H1 (cell line): ENCODE data around the gene MAGI2. TPM values are rescaled to one million over a fixed set of nuclear protein-coding genes. Genes with fewer than 3 reads are reported as not detected.

ENCODE experiments used
- CTCF ChIA-PET: fragments of 300-600 bp; sonication (Branson Sonifier 250); formaldehyde crosslinking; loops from one replicate; lab custom pipeline; 2021; ENCODE audit not compliant: partially characterized antibody; lab: Charles Lee
- POLR2A ChIA-PET: fragments of 300-600 bp; sonication (Branson Sonifier 250); formaldehyde crosslinking; loops from one replicate; lab custom pipeline; 2021; ENCODE audit warnings: inconsistent platforms; ENCODE audit not compliant: partially characterized antibody; lab: Charles Lee
- DNase-seq, 2 experiments: peaks; one replicate each; pipeline versions ENCODE4 v3.0.0 to v3.0.0-alpha.2; 2010 to 2022; ENCODE audit warnings: low spot score in 2 of 2, low read depth in 1 of 2, mixed read lengths in 1 of 2
- FAIRE-seq: peaks from 2 replicates; lab custom pipeline; 2011; peaks lifted over from hg19 to GRCh38; lab: Jason Lieb, UNC
- H2AFZ ChIP-seq: 2 replicates; pipeline ENCODE4 v1.8.1; 2012; ENCODE audit warnings: low read length, inconsistent platforms
- H2AK5ac ChIP-seq: 2 replicates; pipeline ENCODE4 v1.6.1; 2013; ENCODE audit warnings: low read depth, low read length
- H2BK120ac ChIP-seq: replicated peaks from 2 replicates; pipeline ENCODE3; 2013; ENCODE audit warnings: low read depth, low read length, inconsistent platforms
- H2BK12ac ChIP-seq: 2 replicates; pipeline ENCODE4 v1.6.1; 2013; ENCODE audit warnings: low read depth, low read length
- H2BK15ac ChIP-seq: 2 replicates; pipeline ENCODE4 v1.6.1; 2013; ENCODE audit warnings: low read length
- H2BK20ac ChIP-seq: 2 replicates; pipeline ENCODE4 v1.6.1; 2013; ENCODE audit warnings: low read length
- H2BK5ac ChIP-seq: 2 replicates; pipeline ENCODE4 v1.6.1; 2013; ENCODE audit warnings: low read depth, low read length
- H3K14ac ChIP-seq: 2 replicates; pipeline ENCODE4 v1.6.1; 2013; ENCODE audit warnings: inconsistent platforms; ENCODE audit not compliant: insufficient read length
- H3K18ac ChIP-seq: 2 replicates; pipeline ENCODE4 v1.6.1; 2013; ENCODE audit warnings: low read length; ENCODE audit errors: extremely low read depth
- H3K23ac ChIP-seq: 2 replicates; pipeline ENCODE4 v1.6.1; 2013; ENCODE audit warnings: inconsistent platforms; ENCODE audit not compliant: insufficient read length
- H3K23me2 ChIP-seq: 2 replicates; pipeline ENCODE4 v1.6.1; 2013; ENCODE audit warnings: low read depth, low read length
- H3K27ac ChIP-seq: 2 replicates; pipeline ENCODE4 v1.6.1; 2011; ENCODE audit warnings: low read depth, low read length, inconsistent platforms
- H3K27me3 ChIP-seq, 4 experiments: replicated peaks in 1 of 4; 1 replicate in 1 of 4; 2 replicates in 3 of 4; pipeline versions ENCODE4 v1.6.1 to v1.8.1; 2011 to 2013; ENCODE audit warnings: low read length in 3 of 4, mild to moderate bottlenecking in 3 of 4, inconsistent platforms in 2 of 4, mixed read lengths in 2 of 4, moderate library complexity in 1 of 4; ENCODE audit not compliant: control insufficient read depth in 3 of 4, insufficient read depth in 3 of 4; ENCODE audit errors: extremely low read depth in 1 of 4
- H3K36me3 ChIP-seq, 4 experiments: 2 replicates each; pipeline versions ENCODE4 v1.6.1 to v1.8.1; 2011 to 2013; ENCODE audit warnings: mild to moderate bottlenecking in 4 of 4, low read length in 3 of 4, moderate library complexity in 2 of 4, control low read depth in 1 of 4, inconsistent platforms in 1 of 4; ENCODE audit not compliant: insufficient read depth in 4 of 4, control insufficient read depth in 2 of 4
- H3K4ac ChIP-seq: replicated peaks from 2 replicates; pipeline ENCODE3; 2013; ENCODE audit warnings: low read length, low read depth, mixed read lengths, inconsistent platforms; ENCODE audit not compliant: insufficient read length
- H3K4me1 ChIP-seq, 4 experiments: replicated peaks in 1 of 4; 1 replicate in 1 of 4; 2 replicates in 3 of 4; pipeline versions ENCODE4 v1.6.1 to v1.8.1; 2011 to 2013; ENCODE audit warnings: low read length in 3 of 4, inconsistent platforms in 2 of 4, mixed read lengths in 1 of 4; ENCODE audit not compliant: insufficient read depth in 4 of 4, control insufficient read depth in 3 of 4
- H3K4me2 ChIP-seq, 2 experiments: 2 replicates each; pipeline versions ENCODE4 v1.6.1 to v1.8.1; 2011 to 2013; ENCODE audit warnings: low read depth in 2 of 2, low read length in 2 of 2, control low read depth in 1 of 2, inconsistent platforms in 1 of 2, mild to moderate bottlenecking in 1 of 2; ENCODE audit not compliant: insufficient read depth in 1 of 2
- H3K4me3 ChIP-seq, 4 experiments: fragments of 200-600, 300-600 bp in 1 of 4; sonication (generic), shearing (Covaris generic), sonication (Bioruptor Twin) in 1 of 4; 2 replicates each; pipeline versions ENCODE4 v1.5.1 to v1.8.1; 2011 to 2016; ENCODE audit warnings: low read length in 4 of 4, low read depth in 3 of 4, control low read depth in 2 of 4, inconsistent platforms in 2 of 4, mild to moderate bottlenecking in 2 of 4, mixed read lengths in 1 of 4, moderate library complexity in 1 of 4; ENCODE audit not compliant: insufficient read depth in 2 of 4; ENCODE audit errors: extremely low read depth in 1 of 4
- H3K56ac ChIP-seq: replicated peaks from 2 replicates; pipeline ENCODE3; 2013; ENCODE audit warnings: low read depth, mild to moderate bottlenecking, mixed read lengths, low read length, inconsistent platforms; ENCODE audit not compliant: insufficient read length
- H3K79me1 ChIP-seq: 2 replicates; pipeline ENCODE4 v1.6.1; 2013; ENCODE audit warnings: low read depth, low read length, control low read depth
- H3K79me2 ChIP-seq, 2 experiments: 2 replicates each; pipeline versions ENCODE4 v1.6.1 to v1.8.1; 2012 to 2013; ENCODE audit warnings: low read length in 2 of 2, mild to moderate bottlenecking in 2 of 2, inconsistent platforms in 1 of 2; ENCODE audit not compliant: insufficient read depth in 2 of 2, control insufficient read depth in 1 of 2
- H3K9ac ChIP-seq, 4 experiments: replicated peaks in 1 of 4; 1 replicate in 1 of 4; 2 replicates in 3 of 4; pipeline versions ENCODE4 v1.6.1 to v1.8.1; 2011 to 2013; ENCODE audit warnings: low read depth in 3 of 4, low read length in 3 of 4, control low read depth in 2 of 4, mild to moderate bottlenecking in 2 of 4, moderate library complexity in 2 of 4, inconsistent platforms in 1 of 4; ENCODE audit errors: extremely low read depth in 1 of 4
- H3K9me3 ChIP-seq, 2 experiments: 2 replicates each; pipeline versions ENCODE4 v1.6.1 to v1.8.1; 2012 to 2013; ENCODE audit warnings: mild to moderate bottlenecking in 2 of 2, moderate library complexity in 2 of 2, control low read depth in 1 of 2, inconsistent platforms in 1 of 2, low read depth in 1 of 2, low read length in 1 of 2, mixed read lengths in 1 of 2; ENCODE audit not compliant: insufficient read depth in 2 of 2
- H4K20me1 ChIP-seq, 2 experiments: replicated peaks in 1 of 2; 2 replicates each; pipeline versions ENCODE3 to v1.8.1; 2011 to 2013; ENCODE audit warnings: inconsistent platforms in 2 of 2, low read length in 2 of 2, mild to moderate bottlenecking in 1 of 2; ENCODE audit not compliant: insufficient read depth in 2 of 2, control insufficient read depth in 1 of 2
- H4K5ac ChIP-seq: 2 replicates; pipeline ENCODE4 v1.6.1; 2013; ENCODE audit warnings: low read length, low read depth, mixed read lengths, inconsistent platforms; ENCODE audit not compliant: insufficient read length
- H4K8ac ChIP-seq: 2 replicates; pipeline ENCODE4 v1.8.0; 2013; ENCODE audit warnings: mild to moderate bottlenecking, moderate library complexity, low read length, inconsistent platforms; ENCODE audit not compliant: insufficient read depth; ENCODE audit errors: extremely low read depth
- H4K91ac ChIP-seq: replicated peaks from 2 replicates; pipeline ENCODE3; 2013; ENCODE audit warnings: low read length, mixed read lengths, inconsistent platforms; ENCODE audit not compliant: insufficient read length
- GTF2F1 ChIP-seq: IDR thresholded peaks from 2 replicates; pipeline ENCODE4 v1.6.1; 2012; ENCODE audit warnings: low read depth, low read length, improper control_type of control experiment, borderline replicate concordance
- JUND ChIP-seq: IDR thresholded peaks from 2 replicates; pipeline ENCODE4 v1.6.1; 2011; ENCODE audit warnings: mild to moderate bottlenecking, improper control_type of control experiment, low read length
- KDM5A ChIP-seq: fragments of 200-600 bp; IDR thresholded peaks from 2 replicates; pipeline ENCODE4 v1.7.1; 2012; ENCODE audit warnings: mild to moderate bottlenecking, low read length, inconsistent platforms, mixed read lengths
- polyA plus RNA-seq, 7 experiments: library from polyadenylated mRNA; depleted of rRNA in 3 of 7; stranded (reverse) in 5 of 7; unstranded in 2 of 7; fragments of >200 nt in 5 of 7; fragments of 200-250 nt in 2 of 7; gene quantifications; 1 replicate in 5 of 7; 2 replicates in 1 of 7; 4 replicates in 1 of 7; pipeline versions ENCODE4 v1.2.1 to v1.2.3, GENCODE V29; 2011 to 2013; ENCODE audit warnings: missing spikeins in 2 of 7, mixed read lengths in 2 of 7
- total RNA-seq: library from RNA; stranded (reverse); fragmentation: NEBNext Ultra II Directional; extraction: Animal tissue kit (Norgen Biotek cat#: 25700); gene quantifications from 2 replicates; pipeline ENCODE4 v1.2.1, GENCODE V29; 2021

MAGI2 gene
- total and polyA plus RNA-seq, 2 of the 8 experiments (the other 6 are each of a cell fraction or from before 2014, with no cell fraction given), result 6.0 to 27.3 TPM

- no peak overlapping the region for H2BK5ac ChIP-seq
- no peaks in the 10 kb centered on the region for H3K79me2 ChIP-seq
- no peak overlapping the region for H2BK120ac ChIP-seq
- H3K56ac ChIP-seq, result no peak overlapping the region
- ChIA-PET CTCF (interaction anchor here (0.9 to 1.9 kb wide), 4 partner anchors 9 to 54 kb away, joined by 3 to 5 read pairs (median 4); no protein-coding TSS in a partner anchor), POLR2A (no interaction called here)
- no peaks in the 10 kb centered on the region for H3K36me3 ChIP-seq
- no peak overlapping the region for H3K14ac ChIP-seq
- H2BK12ac ChIP-seq, result no peak overlapping the region
- H4K20me1 ChIP-seq, result no peaks in the 10 kb centered on the region
- no peak overlapping the region for H4K5ac ChIP-seq
- no peak overlapping the region for H3K4ac ChIP-seq
- H3K9ac ChIP-seq, result no peak overlapping the region
- no peak overlapping the region for H3K27ac ChIP-seq
- TF ChIP-seq JUND (no peak), KDM5A (no peak), GTF2F1 (no peak)
- no peaks in the 10 kb centered on the region for H3K23me2 ChIP-seq
- no peak overlapping the region for H3K18ac ChIP-seq
- H3K4me2 ChIP-seq, result no peak overlapping the region
- no peak overlapping the region for H2AK5ac ChIP-seq
- H3K23ac ChIP-seq, result no peak overlapping the region
- no peak overlapping the region for H4K8ac ChIP-seq
- no peak overlapping the region for H2BK15ac ChIP-seq
- no peaks in the 10 kb centered on the region for H3K9me3 ChIP-seq
- no peaks in the 10 kb centered on the region for H3K79me1 ChIP-seq
- FAIRE-seq, result no peak
- DNase-seq, result no peak
- no peak overlapping the region for H2AFZ ChIP-seq
- no peak overlapping the region for H2BK20ac ChIP-seq
- H3K4me1 ChIP-seq, result no peaks in the 10 kb centered on the region
- H4K91ac ChIP-seq, result no peak overlapping the region
- H3K27me3 ChIP-seq, result no peaks in the 10 kb centered on the region
- H3K4me3 ChIP-seq, result no peak overlapping the region
Measured at GRCh38 chr7:79352323-79352722, 101.1 kb downstream of the MAGI2 start.
